NCI-H2081 (cell line): ENCODE results near the gene MAGI1.

Experiments
- DNase-seq, 2 experiments: peaks; one replicate each; lab custom pipeline; 2025; lab: John Stamatoyannopoulos, UW

MAGI1 gene

GRCh38 chr3:65351753-65352152 lies 687.0 kb downstream of the MAGI1 start:
- no peak for DNase-seq

GRCh38 chr3:65350801-65351476 lies 687.8 kb downstream of the MAGI1 start:
- no peak for DNase-seq

- no peak for DNase-seq
Measured at GRCh38 chr3:65348398-65348995, 690.2 kb downstream of the MAGI1 start.

GRCh38 chr3:65347166-65347565 lies 691.6 kb downstream of the MAGI1 start:
- peak in 1 of 2 experiments; percentile 3 for DNase-seq

- no peak for DNase-seq
Measured at GRCh38 chr3:65344846-65345245, 693.9 kb downstream of the MAGI1 start.

GRCh38 chr3:65344444-65344843 lies 694.3 kb downstream of the MAGI1 start:
- DNase-seq = no peak

GRCh38 chr3:65343736-65344135 lies 695.0 kb downstream of the MAGI1 start:
- no peak for DNase-seq

- DNase-seq = no peak
Measured at GRCh38 chr3:65343026-65343425, 695.7 kb downstream of the MAGI1 start.

- peak in 1 of 2 experiments; percentile 1 for DNase-seq
Measured at GRCh38 chr3:65342084-65342683, 696.5 kb downstream of the MAGI1 start.

GRCh38 chr3:65339192-65339740 lies 699.5 kb downstream of the MAGI1 start:
- DNase-seq = no peak

- DNase-seq = no peak
Measured at GRCh38 chr3:65338571-65338970, 700.1 kb downstream of the MAGI1 start.

- no peak for DNase-seq
Measured at GRCh38 chr3:65335587-65335986, 703.1 kb downstream of the MAGI1 start.

- DNase-seq = no peak
Measured at GRCh38 chr3:65334045-65334665, 704.6 kb downstream of the MAGI1 start.

GRCh38 chr3:65331730-65332129 lies 707.0 kb downstream of the MAGI1 start:
- no peak for DNase-seq

GRCh38 chr3:65330072-65330471 lies 708.6 kb downstream of the MAGI1 start:
- DNase-seq = no peak

- DNase-seq = no peak
Measured at GRCh38 chr3:65328148-65328547, 710.6 kb downstream of the MAGI1 start.

- DNase-seq = no peak
Measured at GRCh38 chr3:65326574-65326973, 712.1 kb downstream of the MAGI1 start.

- DNase-seq = no peak
Measured at GRCh38 chr3:65322910-65323309, 715.8 kb downstream of the MAGI1 start.

- DNase-seq = no peak
Measured at GRCh38 chr3:65318231-65318630, 720.5 kb downstream of the MAGI1 start.

- DNase-seq = no peak
Measured at GRCh38 chr3:65314916-65315315, 723.8 kb downstream of the MAGI1 start.

- DNase-seq = no peak
Measured at GRCh38 chr3:65314269-65314668, 724.4 kb downstream of the MAGI1 start.

- no peak for DNase-seq
Measured at GRCh38 chr3:65313666-65314065, 725.1 kb downstream of the MAGI1 start.

- no peak for DNase-seq
Measured at GRCh38 chr3:65305836-65306235, 732.9 kb downstream of the MAGI1 start.
